D341Med (cell line): ENCODE data around the gene CYP2C19.
"Not testable (repeated sequence)": the region's sequence is repeated elsewhere in the genome, so short reads cannot be mapped to it uniquely, and the experiment has no call there.

Source experiments
- DNase-seq: peaks from one replicate; pipeline ENCODE4 v3.0.0; 2012; ENCODE audit warnings: low spot score

CYP2C19 gene

GRCh38 chr10:94762393-94762792 lies at the start of gene CYP2C19:
Gene CYP2C19 (plus strand): TSS chr10:94762681. CDS start chr10:94762706, 25 bp downstream.
- DNase-seq, result no peak

- DNase-seq, result no peak
Observed at GRCh38 chr10:94725871-94726270, 36.6 kb upstream of the CYP2C19 start.

GRCh38 chr10:94735197-94735596 lies 27.3 kb upstream of the CYP2C19 start:
- DNase-seq, result no peak

- no peak for DNase-seq
Observed at GRCh38 chr10:94738588-94738987, 23.9 kb upstream of the CYP2C19 start.

- no peak for DNase-seq
Observed at GRCh38 chr10:94747137-94747536, 15.3 kb upstream of the CYP2C19 start.

- no peak for DNase-seq
Observed at GRCh38 chr10:94747838-94748237, 14.6 kb upstream of the CYP2C19 start.

- no peak for DNase-seq
Observed at GRCh38 chr10:94757916-94758315, 4.6 kb upstream of the CYP2C19 start.

GRCh38 chr10:94760586-94761178 lies 1.8 kb upstream of the CYP2C19 start:
- DNase-seq, result no peak

GRCh38 chr10:94775425-94775824 lies 12.9 kb downstream of the CYP2C19 start:
- not testable (repeated sequence) for DNase-seq

GRCh38 chr10:94777886-94778458 lies 15.5 kb downstream of the CYP2C19 start:
- DNase-seq, result no peak

- no peak for DNase-seq
Observed at GRCh38 chr10:94780844-94781243, 18.4 kb downstream of the CYP2C19 start.

GRCh38 chr10:94784256-94784655 lies 21.8 kb downstream of the CYP2C19 start:
- DNase-seq, result no peak

- no peak for DNase-seq
Observed at GRCh38 chr10:94785211-94785610, 22.7 kb downstream of the CYP2C19 start.

- DNase-seq, result not testable (repeated sequence)
Observed at GRCh38 chr10:94800551-94800950, 38.1 kb downstream of the CYP2C19 start.

- no peak for DNase-seq
Observed at GRCh38 chr10:94803307-94803706, 40.8 kb downstream of the CYP2C19 start.

GRCh38 chr10:94830025-94830424 lies 67.5 kb downstream of the CYP2C19 start:
- not testable (repeated sequence) for DNase-seq

- DNase-seq, result no peak
Observed at GRCh38 chr10:94846204-94846603, 83.7 kb downstream of the CYP2C19 start.

- DNase-seq, result no peak
Observed at GRCh38 chr10:94850766-94851165, 88.3 kb downstream of the CYP2C19 start.

GRCh38 chr10:94851263-94851662 lies 88.8 kb downstream of the CYP2C19 start:
- DNase-seq, result no peak

- DNase-seq, result no peak
Observed at GRCh38 chr10:94852438-94852837, 90.0 kb downstream of the CYP2C19 start.

GRCh38 chr10:94853065-94853464 lies 90.6 kb downstream of the CYP2C19 start:
- DNase-seq, result no peak

- no peak for DNase-seq
Observed at GRCh38 chr10:94858005-94858404, 95.5 kb downstream of the CYP2C19 start.

GRCh38 chr10:94859086-94859485 lies 96.6 kb downstream of the CYP2C19 start:
- DNase-seq, result no peak

GRCh38 chr10:94878649-94879048 lies 116.2 kb downstream of the CYP2C19 start:
- no peak for DNase-seq
